Neural crest cell (in vitro differentiated cells): Measurements from ENCODE around the gene TFEC. TPM values are rescaled to one million over a fixed set of nuclear protein-coding genes. Genes with fewer than 3 reads are reported as not detected.
"Not testable (repeated sequence)": the region's sequence is repeated elsewhere in the genome, so short reads cannot be mapped to it uniquely, and the experiment has no call there.

Experiments
- DNase-seq: peaks from one replicate; pipeline ENCODE4 v3.0.0; 2021; ENCODE audit warnings: low read depth, mixed read lengths, low spot score
- H3K27ac Mint-ChIP-seq: one replicate; pipeline ENCODE4 v1.8.0; 2021; ENCODE audit warnings: mild to moderate bottlenecking, mixed read lengths; ENCODE audit not compliant: unreplicated experiment
- H3K27me3 Mint-ChIP-seq: 2 replicates; pipeline ENCODE4 v1.8.0; 2021; ENCODE audit warnings: low read depth, mild to moderate bottlenecking, mixed read lengths
- H3K36me3 Mint-ChIP-seq: 2 replicates; pipeline ENCODE4 v1.8.0; 2021; ENCODE audit warnings: low read depth, mild to moderate bottlenecking, mixed read lengths
- H3K4me1 Mint-ChIP-seq: 2 replicates; pipeline ENCODE4 v1.8.0; 2021; ENCODE audit warnings: mixed read lengths
- H3K4me3 Mint-ChIP-seq: one replicate; pipeline ENCODE4 v1.8.0; 2021; ENCODE audit warnings: mild to moderate bottlenecking, mixed read lengths
- H3K9me3 Mint-ChIP-seq: 2 replicates; pipeline ENCODE4 v1.8.0; 2021; ENCODE audit warnings: mixed read lengths
- total RNA-seq: library from RNA; stranded (reverse); gene quantifications from 2 replicates; pipeline ENCODE4 v1.2.1, GENCODE V29; 2021
- TF ChIP-seq, protein P1 (sequence below): fragments of 200-600 bp; sonication (generic); conservative IDR thresholded peaks from 2 replicates; pipeline ENCODE4 v1.5.0; 2021; ENCODE audit warnings: antibody characterized with exemption, mild to moderate bottlenecking

TFEC gene
- total RNA-seq, 1 donor from 2014 or later, result not detected

DNA sequence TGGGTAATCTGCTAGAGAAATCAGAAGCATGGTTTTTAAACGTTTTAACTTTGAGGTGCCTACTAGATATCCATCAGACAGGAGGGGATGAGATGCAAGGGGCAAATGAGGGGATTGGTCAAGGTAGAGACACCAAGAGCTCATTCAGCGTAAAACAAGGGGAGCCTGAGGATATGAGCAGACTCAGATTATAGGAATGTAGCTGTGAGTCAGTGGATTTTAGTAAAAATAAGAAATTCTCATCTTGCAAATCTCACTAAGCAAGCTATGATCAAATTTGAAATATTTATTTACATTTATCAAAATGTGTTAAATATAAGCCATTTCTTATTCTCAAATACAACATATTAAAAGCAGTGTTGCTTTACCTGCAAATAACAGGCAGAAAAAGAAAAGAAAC lies 21.4 kb upstream of the TFEC start:
- TF ChIP-seq, protein P1, sequence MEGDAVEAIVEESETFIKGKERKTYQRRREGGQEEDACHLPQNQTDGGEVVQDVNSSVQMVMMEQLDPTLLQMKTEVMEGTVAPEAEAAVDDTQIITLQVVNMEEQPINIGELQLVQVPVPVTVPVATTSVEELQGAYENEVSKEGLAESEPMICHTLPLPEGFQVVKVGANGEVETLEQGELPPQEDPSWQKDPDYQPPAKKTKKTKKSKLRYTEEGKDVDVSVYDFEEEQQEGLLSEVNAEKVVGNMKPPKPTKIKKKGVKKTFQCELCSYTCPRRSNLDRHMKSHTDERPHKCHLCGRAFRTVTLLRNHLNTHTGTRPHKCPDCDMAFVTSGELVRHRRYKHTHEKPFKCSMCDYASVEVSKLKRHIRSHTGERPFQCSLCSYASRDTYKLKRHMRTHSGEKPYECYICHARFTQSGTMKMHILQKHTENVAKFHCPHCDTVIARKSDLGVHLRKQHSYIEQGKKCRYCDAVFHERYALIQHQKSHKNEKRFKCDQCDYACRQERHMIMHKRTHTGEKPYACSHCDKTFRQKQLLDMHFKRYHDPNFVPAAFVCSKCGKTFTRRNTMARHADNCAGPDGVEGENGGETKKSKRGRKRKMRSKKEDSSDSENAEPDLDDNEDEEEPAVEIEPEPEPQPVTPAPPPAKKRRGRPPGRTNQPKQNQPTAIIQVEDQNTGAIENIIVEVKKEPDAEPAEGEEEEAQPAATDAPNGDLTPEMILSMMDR, result no peak
- Mint-ChIP-seq H3K27me3 (peaks cover 10% of the 10 kb centered on the region), H3K27ac (no peak overlapping the region), H3K36me3 (no peaks in the 10 kb centered on the region), H3K9me3 (no peaks in the 10 kb centered on the region), H3K4me3 (no peak overlapping the region), H3K4me1 (no peaks in the 10 kb centered on the region)
- no peak for DNase-seq

DNA sequence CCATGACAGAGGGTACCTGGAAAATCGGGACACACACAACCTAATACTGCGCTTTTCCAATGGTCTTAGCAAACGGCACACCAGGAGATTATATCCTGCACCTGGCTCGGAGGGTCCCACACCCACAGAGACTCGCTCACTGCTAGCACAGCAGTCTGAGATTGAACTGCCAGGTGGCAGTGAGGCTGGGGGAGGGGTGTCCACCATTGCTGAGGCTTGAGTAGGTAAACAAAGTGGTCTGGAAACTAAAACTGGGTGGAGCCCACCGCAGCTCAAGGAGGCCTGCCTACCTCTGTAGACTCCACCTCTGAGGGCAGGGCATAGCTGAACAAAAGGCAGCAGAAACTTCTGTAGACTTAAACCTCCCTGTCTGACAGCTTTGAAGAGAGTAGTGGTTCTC lies 16.7 kb upstream of the TFEC start:
- not testable (repeated sequence) for H3K4me3 Mint-ChIP-seq, H3K27ac Mint-ChIP-seq, H3K4me1 Mint-ChIP-seq, DNase-seq, H3K27me3 Mint-ChIP-seq, H3K9me3 Mint-ChIP-seq, H3K36me3 Mint-ChIP-seq

DNA sequence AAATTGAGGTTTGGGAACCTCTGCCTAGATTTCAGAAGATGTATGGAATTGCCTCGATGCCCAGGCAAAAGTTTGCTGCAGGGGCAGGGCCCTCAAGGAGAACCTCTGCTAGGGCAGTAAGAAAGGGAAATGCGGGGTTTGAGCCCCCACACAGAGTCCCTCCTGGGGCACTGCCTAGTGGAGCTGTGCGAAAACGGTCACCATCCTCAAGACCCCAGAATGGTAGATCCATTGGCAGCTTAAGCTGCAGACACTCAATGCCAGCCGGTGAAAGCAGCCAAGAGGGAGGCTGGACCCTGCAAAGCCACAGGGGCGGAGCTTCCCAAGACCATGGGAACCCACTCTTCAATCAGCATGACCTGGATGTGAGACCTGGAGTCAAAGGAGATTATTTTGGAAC lies 15.0 kb upstream of the TFEC start:
- peaks cover 3% of the 10 kb centered on the region for H3K9me3 Mint-ChIP-seq
- H3K36me3 Mint-ChIP-seq, result no peaks in the 10 kb centered on the region
- no peak for DNase-seq
- no peak overlapping the region for H3K27ac Mint-ChIP-seq
- TF ChIP-seq, protein P1, result no peak
- H3K4me1 Mint-ChIP-seq, result no peaks in the 10 kb centered on the region
- no peak overlapping the region for H3K4me3 Mint-ChIP-seq
- no peaks in the 10 kb centered on the region for H3K27me3 Mint-ChIP-seq

DNA sequence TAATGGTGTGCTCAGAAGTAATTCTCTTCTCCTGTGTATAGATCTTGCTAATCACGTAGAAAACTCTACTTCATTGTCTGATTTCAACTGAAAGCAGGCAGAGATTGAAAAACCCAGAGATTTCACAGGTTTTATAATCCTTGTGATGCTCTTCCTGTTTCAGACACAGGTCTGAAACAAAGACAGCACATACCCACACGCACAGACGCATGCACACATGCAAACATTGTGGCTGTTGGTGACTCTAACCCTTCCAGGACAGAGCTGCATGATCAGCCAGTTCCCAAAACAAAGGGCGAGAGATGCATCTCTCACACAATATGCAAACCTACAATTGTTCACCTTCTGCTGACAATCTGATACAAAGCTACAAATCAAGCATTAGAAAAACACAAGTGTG lies 11.1 kb upstream of the TFEC start:
- H3K27ac Mint-ChIP-seq, result peak overlapping the region; percentile 12
- H3K4me3 Mint-ChIP-seq, result no peak overlapping the region
- no peaks in the 10 kb centered on the region for H3K36me3 Mint-ChIP-seq
- DNase-seq, result no peak
- H3K4me1 Mint-ChIP-seq, result no peaks in the 10 kb centered on the region
- no peaks in the 10 kb centered on the region for H3K27me3 Mint-ChIP-seq
- peaks cover 3% of the 10 kb centered on the region for H3K9me3 Mint-ChIP-seq
- TF ChIP-seq, protein P1, result no peak

DNA sequence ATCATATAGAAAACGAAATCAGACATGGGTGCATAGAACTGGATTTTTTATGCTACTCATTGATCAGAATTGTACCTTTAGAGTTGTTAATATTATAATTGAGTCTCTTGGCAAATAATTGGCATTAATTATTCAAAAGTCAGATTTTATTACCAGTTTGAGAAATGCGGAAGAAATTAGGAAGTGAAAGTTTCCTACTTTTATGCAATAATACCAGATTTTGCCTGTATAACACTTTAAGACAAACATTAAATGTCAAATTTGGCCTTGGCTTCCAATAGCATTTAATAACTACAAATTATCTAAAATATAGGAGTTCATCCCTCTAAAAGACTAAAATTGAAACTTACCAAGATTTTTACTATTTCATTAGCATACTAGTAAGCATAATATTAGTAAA lies 6.8 kb upstream of the TFEC start:
- H3K4me3 Mint-ChIP-seq, result no peak overlapping the region
- TF ChIP-seq, protein P1, result no peak
- H3K36me3 Mint-ChIP-seq, result no peaks in the 10 kb centered on the region
- H3K27me3 Mint-ChIP-seq, result no peaks in the 10 kb centered on the region
- no peaks in the 10 kb centered on the region for H3K9me3 Mint-ChIP-seq
- no peaks in the 10 kb centered on the region for H3K4me1 Mint-ChIP-seq
- no peak overlapping the region for H3K27ac Mint-ChIP-seq
- DNase-seq, result no peak

DNA sequence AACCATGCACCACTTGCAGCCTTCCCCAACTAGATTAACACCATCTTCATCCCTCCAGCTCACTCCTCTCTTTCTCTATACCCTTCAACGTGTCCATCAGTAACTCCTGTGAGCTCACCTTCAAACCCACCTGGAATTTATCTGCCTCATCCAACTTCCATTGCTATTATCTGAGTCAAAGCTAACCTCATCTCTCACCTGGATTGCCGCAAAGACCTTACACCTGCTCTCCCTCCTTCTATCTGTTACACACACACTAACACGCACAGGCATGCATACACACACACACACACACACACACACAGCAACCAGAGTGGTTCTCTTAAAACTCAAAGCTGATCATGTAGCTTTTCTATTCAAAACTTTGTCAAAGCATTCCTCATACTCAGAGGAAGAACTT lies 3.8 kb upstream of the TFEC start:
- no peaks in the 10 kb centered on the region for H3K27me3 Mint-ChIP-seq
- H3K36me3 Mint-ChIP-seq, result no peaks in the 10 kb centered on the region
- H3K9me3 Mint-ChIP-seq, result no peaks in the 10 kb centered on the region
- no peak overlapping the region for H3K4me3 Mint-ChIP-seq
- no peaks in the 10 kb centered on the region for H3K4me1 Mint-ChIP-seq
- DNase-seq, result no peak
- no peak overlapping the region for H3K27ac Mint-ChIP-seq
- TF ChIP-seq, protein P1, result no peak
